GM18861 (cell line): Measurements from ENCODE around the gene ARHGAP22.
"Not testable (repeated sequence)": the region's sequence is repeated elsewhere in the genome, so short reads cannot be mapped to it uniquely, and the experiment has no call there.

Experiments used
- ATAC-seq: cut with Tn5 transposase; IDR thresholded peaks from one replicate; pipeline ENCODE4 v1.9.1; 2021; ENCODE audit not compliant: unreplicated experiment

The ARHGAP22 gene, protein sequence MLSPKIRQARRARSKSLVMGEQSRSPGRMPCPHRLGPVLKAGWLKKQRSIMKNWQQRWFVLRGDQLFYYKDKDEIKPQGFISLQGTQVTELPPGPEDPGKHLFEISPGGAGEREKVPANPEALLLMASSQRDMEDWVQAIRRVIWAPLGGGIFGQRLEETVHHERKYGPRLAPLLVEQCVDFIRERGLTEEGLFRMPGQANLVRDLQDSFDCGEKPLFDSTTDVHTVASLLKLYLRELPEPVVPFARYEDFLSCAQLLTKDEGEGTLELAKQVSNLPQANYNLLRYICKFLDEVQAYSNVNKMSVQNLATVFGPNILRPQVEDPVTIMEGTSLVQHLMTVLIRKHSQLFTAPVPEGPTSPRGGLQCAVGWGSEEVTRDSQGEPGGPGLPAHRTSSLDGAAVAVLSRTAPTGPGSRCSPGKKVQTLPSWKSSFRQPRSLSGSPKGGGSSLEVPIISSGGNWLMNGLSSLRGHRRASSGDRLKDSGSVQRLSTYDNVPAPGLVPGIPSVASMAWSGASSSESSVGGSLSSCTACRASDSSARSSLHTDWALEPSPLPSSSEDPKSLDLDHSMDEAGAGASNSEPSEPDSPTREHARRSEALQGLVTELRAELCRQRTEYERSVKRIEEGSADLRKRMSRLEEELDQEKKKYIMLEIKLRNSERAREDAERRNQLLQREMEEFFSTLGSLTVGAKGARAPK

DNA sequence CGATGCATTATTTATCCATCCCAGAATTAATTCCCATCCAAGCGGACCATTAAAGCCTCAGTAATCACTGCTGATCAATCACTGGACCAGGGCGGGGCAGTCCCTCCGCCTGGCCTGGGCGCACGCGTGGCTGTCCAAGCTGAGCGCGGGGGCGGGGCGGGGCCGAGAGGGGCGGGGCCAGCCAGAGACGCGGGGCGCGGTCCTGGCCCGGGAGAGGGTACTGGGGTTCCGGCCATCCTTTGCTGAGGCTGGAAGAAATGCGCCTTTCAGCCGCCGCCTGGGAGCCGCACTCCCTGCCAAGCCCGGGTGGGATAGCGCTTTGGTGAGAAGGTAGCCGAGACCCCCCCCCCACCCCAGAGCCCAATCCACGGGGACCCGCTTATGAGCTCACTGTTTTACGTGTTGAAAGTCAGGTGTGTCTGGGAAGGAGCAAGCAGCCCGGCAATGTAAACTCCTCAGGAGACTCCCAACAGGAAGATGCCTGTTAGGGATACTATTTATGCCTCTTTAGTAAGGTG is at the start of gene ARHGAP22:
Gene ARHGAP22, minus strand, starts transcription at position 83 of the 518 bp plus-strand sequence. CDS start 277 bp downstream, outside the sequence.
- no peak for ATAC-seq

DNA sequence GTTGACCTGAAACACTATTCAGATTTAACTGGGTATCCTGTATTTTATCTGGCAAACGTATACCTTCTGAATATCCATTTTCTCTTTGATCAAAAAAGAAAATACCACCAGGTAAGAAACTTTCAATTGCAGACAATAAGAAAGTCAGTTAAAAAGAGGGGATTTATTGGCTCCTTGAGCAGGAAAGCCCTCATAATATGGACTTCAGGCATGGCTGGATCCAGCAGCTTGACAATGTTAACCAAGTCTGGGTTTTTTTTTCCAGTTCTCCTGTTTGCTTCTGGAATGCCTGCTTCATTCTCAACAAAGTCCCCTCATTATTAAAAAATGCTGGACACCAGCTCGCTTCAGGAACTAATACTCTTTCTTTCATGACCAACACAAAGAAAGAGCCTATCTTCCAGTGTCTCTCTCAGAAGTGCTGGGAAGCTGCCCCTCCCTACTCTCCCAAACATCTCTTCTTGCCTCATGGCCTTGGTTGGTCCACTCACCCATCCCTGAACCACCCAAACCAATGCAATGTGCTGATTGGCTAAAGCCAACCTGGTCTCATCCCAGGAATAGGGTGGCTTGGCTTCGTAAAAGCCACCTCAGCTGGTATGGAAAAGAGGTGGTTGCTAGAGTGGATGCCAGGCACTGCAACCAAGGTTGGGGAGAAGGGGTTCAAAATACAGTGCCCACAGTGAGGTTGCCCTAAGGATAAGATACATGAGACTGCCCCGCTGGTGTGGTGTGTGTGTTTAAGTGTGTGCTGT is 49.2 kb upstream of the ARHGAP22 start:
- no peak for ATAC-seq

DNA sequence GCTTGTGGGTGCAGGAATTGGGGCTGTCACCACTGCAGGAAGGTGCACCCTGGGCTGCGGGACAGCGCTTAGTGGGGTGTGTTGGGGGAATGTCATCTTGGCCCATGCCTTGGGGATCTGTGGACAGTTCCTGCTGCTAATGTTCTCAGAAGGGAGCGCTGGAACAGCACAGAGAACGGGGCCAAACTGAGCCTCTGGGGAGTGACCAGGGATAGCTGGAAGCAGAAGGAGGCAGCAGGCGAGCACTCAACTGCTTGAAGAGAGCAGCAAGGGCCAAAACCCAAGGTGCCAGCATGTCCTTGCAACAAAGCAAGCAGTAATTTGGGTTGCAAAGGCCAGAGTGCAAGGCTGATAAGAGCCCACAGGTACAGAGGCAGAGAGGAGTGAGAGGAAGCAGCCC is 48.5 kb upstream of the ARHGAP22 start:
- no peak for ATAC-seq

DNA sequence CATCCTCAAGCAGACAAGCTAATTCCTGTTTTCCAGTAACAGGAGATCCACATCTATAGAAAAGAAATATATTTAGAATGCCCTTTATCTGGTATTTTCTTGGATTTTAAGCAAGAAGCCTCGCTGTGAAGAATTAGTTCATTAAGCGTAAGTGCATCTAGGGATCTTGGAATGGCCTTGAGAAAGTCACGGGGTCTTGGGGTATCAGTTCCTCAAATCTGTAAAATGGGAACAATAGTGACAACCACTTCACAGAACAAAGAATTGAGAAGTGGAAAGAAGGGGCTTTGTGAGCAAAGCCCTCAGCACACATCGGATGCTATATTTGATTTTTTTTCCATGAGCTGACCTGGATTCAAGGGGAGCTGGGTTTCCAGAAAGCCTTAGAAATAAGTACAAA is 47.5 kb upstream of the ARHGAP22 start:
- ATAC-seq = no peak

DNA sequence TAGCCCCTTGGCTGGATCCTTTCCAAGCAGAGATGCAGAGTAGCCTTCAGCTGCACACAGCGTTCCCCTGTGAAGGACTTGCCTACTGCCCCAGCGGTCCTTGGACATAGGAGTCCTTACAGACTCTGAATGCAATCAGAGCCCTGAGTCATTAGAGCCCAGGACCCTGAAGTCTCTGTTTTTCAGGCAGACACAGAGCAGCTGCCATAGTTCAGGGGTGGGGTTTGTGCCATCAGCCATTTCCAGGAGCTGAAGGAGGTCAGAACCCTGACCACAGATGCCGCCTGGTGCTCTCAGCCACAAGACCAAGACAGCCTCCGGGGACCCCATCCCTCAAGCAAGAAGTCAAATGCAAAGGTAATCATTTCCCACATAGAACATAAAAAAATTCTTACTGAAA is 47.0 kb upstream of the ARHGAP22 start:
- no peak for ATAC-seq

DNA sequence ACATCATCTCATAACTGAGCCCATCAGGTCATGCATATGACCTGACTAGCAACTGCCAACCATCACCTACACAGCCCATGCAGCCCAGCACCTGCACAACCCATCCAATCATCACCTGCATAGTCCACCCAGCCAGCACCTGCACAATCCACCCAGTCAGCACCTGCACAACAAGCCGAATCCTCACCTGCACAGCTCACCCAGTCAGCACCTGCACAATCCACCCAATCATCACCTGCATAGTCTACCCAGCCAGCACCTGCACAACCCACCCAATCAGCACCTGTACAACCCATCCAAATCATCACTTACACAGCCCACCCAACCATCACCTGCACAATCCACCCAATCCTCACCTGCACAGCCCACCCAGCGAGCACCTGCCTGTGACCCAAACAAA is 46.4 kb upstream of the ARHGAP22 start:
- no peak for ATAC-seq

DNA sequence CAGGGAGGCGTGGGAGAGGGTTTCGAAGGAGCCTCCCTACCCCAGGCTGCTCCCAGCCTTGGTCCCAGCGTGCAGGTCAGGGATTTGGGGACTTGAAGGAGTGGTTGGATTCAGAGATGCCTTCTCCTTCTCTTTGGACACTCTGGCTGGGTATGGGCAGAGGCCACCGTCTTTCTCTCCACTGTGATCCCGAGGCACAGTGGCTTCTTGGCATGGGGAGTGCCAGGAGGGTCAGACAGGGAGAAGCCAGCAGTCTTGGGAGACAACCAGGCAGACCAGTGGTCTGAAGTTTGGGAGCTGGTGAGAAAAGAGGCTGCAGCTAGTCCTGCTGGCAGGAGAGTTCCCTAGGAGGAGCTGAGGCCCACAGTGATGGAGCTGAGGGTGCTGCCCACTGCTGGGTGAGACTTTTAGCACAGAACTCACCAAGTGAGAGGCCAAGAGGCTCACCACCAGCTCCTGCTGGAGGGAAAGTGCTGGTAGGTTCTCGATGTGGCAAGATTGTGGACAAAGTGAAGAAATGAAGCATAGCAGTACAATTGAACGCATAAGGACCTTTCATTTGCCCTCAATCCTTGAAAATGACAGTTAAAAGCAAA is 44.6 kb upstream of the ARHGAP22 start:
- no peak for ATAC-seq

DNA sequence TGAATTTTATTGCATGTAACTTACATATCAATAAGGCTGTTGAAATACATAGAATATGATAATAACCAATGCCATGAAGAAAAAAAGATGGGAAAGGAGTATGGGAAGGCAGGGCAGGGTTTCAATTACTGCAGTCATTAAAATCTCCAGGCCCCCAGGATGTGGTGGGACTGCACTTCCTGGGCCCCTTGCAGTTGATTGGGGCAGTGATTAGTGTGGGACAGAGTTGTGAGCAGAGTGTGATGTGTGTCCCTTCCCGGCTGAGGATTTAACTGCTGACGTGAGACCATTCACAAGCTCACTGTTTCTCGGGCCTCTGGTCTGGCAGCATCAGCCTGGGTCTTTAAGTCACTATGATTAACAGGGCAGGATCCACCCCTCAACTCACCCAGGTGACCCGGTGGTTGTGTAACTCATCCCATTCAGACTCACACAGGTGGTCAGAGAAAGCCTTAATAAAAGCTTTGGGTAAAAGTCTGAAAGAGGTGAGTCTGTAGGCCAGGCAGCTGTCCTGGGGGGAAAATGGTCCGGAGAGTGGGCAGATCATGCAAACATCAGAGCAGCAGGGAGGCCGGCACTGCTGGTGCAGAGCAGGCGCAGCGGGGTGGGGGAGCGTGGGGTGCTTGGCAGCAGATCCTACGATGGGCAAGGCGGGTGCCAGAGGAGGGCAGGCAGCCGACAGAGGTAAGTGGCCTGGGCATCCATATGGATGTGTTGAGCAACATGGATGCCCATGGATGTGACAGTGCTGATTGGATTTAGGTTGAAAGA is 43.5 kb upstream of the ARHGAP22 start:
- ATAC-seq = no peak

DNA sequence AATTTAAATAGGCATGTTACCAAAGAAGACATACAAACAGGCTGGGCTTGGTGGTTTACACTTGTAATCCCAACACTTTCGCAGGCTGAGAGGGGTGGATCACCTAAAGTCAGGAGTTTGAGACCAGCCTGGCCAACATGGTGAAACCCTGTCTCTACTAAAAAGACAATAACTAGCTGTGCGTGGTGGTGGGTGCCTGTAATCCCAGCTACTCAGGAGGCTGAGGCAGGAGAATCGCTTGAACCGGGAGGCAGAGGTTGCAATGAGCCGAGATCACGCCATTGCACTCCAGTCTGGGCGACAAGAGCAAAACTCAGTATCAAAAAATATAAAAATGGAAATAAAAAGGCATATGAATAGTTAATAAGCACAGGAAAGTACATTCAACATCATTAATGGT is 42.2 kb upstream of the ARHGAP22 start:
- not testable (repeated sequence) for ATAC-seq

DNA sequence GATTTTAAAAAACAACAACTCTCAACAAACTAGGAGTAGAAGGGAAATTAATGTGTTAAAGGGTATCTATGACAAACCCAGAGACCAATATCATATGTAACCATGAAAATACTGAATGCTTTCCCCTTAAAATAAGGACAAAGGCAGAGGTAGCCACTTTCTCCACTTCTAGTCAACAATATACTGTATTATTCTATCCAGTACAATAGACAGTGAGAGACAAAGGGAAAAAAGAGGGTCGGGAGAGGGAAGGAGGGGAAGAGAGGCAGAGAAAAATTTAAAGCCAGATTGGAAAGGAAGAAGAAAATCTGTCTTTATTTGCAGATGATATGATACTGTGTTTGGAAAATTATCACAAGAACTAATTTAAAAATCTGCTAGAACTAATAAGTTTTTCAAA is 40.7 kb upstream of the ARHGAP22 start:
- ATAC-seq = no peak

DNA sequence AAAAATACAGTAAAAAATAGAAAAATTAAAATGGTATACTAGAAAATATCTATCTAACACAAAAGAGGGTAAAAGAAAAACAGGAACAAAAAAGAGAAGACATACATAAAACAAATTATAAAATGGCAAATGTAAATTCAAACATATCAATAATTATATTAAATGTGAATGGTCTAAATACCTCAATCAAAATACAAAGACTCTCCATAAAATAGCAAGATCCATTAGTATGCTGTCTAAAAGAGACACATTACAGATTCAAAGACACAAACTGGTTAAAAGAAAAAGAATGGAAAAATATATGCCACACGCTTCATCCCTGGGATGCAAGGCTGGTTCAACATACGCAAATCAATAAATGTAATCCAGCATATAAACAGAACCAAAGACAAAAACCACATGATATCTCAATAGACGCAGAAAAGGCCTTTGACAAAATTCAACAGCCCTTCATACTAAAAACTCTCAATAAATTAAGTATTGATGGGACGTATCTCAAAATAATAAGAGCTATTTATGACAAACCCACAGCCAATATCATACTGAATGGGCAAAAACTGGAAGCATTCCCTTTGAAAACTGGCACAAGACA is 36.3 kb upstream of the ARHGAP22 start:
- not testable (repeated sequence) for ATAC-seq

DNA sequence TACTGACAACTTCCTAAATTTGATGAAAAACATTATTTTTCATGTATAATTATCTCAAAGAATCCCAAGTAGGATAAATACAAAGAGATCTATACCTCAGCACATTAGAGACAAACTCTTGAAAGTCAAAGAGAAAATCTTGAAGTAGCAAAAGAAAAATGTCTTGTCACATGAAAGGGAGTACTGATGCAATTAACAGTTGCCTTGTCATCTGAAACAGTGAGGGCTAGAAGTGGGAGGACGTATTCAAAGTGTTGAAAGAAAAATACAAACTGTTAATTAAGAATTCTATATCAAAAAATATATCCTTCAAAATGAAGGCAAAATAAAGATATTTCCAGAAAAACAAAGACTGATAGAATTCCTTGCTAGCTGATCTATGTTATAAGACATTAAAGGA is 35.5 kb upstream of the ARHGAP22 start:
- no peak for ATAC-seq

DNA sequence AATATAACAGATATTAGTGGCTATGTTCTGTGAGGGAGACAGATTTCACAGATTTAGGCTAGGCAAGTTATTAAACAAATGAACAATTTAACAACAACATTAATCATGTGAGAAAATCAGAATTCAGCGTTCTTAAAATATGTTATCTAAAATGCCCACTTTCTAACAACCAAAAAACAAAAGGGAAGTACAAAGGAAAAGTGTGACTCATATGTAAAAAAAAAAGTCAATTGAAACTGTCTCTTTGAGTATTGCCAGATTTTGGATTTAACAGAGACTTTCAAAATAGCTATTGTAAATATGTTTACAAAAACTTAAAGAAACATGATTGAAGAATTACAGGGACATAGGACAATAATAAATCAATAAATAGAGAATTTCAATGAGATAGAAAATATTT is 34.8 kb upstream of the ARHGAP22 start:
- ATAC-seq = no peak

DNA sequence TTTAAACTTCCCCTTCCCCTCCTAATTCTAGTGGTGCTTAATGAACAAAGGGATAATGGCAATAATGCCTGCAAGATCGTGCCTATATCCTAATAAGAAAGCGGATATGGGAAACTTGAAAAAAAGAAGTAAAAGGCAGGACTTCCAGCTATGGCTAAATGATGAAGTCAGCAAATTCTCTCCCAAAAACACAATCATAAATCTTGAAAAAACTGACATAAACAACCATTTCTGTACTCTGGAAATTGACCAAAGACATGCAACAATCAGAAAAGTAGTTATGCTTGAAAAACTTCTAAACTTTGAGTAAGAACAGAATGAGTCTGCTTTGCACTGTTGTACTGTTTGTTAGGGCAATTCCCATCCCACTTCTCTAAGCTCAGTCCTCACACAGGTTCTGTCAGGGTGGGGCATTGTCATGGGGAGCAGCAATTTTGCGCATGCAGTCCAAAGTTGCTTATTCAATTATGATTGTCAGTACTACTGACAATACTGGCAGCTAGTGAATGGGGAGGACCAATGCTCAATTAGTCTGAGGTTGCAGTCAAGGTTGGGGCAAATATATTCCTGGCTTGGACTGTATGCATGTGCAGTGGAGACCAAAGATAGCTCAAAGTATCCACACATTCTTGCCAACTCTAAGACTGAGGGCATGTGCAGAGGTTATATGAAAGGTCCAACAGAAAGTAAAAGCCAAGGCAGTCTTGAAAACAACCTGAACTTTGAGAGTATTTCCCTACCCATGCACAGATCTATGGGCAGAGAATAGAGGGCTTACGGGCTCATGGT is 34.1 kb upstream of the ARHGAP22 start:
- ATAC-seq = no peak

DNA sequence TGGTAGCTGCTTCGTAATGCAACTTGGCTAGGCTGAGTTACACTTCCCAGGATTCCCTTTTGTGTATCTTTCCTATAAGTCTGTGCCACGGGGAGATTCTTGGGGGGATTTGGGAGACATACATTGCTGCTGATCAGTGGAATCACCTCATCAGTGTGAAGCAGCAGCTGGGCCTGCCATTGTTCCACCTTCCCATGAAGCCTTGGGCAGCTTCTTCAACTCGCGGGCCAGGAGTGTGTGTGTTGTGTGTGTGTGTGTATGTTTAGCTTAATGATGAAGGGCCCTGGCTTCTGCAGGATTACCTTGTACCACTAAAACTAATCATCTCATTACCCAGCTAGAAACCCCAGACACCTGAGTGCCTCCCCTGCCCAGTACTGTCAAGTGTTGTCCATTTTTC is 33.3 kb upstream of the ARHGAP22 start:
- no peak for ATAC-seq

DNA sequence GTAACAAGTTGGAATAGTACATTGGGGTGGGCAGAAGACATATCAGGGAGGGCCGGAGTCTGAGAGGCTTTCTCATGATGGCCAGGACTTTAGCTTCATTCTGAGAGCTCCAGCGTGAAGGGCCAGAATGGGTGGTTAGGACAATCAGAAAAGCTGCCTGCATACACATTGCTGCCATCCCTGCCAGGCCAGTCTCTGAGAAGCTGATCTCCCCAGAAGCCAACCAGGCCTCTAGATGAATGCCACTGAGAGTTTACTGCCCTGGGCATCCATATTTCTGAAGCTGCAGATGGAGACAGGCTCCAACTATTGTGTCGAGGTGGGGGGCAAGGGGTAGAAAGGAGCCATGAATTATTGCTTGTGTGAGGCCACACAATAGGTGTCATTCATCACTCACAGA is 32.0 kb upstream of the ARHGAP22 start:
- no peak for ATAC-seq

DNA sequence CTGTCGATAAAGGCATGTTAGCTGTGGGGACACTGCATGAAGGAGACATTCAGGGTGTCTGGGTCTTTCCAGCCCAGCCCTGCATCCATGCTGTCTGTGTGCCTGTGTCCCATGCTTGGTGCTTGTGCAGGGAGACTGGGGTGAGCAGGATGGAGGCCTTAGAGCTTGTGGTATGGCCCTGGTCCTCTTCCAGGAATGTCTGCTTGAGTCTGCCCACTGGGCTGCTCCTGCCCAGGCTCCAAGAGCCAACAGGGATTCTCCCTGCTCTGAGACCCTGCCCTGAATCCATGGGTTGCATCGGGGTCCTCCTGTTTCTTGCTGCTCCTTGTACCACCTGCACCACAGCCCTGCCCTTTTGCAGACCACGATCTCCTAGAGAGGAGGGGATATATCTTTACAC is 31.4 kb upstream of the ARHGAP22 start:
- ATAC-seq = no peak

DNA sequence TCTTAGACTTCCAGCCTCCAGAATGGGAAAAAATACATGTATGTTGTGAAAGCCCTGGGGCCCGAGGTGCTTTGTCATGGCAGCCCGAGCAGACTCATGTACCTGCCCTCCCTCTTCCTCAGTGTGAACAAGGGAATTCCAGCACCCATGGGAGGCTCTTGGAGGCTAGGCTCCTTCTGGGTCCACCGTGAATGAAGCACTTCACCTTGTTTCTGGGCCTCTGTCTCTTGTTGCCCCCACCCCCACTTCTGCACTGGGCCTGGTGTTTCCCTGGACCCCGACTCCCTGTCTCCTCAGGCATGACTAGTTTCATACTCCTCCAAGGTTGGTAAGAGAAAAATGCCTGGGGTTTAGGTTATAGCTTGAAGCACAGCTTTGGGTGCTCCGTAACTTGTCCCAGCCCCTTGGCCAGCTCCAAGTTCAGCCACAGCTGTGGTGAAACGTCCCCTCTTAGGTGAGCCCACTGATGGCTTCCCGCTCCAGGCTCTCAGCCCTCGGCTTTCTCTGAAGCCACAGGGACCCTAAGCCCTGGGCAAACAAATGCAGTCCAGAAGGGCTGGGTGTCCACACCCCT is 30.2 kb upstream of the ARHGAP22 start:
- no peak for ATAC-seq
